Motor neuron (in vitro differentiated cells): ENCODE measurements around the gene ABLIM2. TPM values are rescaled to one million over a fixed set of nuclear protein-coding genes. Genes with fewer than 3 reads are reported as not detected.
A peak's percentile ranks its signal among the peaks of the same experiment; 100 is the strongest.
"Not testable (repeated sequence)": the region's sequence is repeated elsewhere in the genome, so short reads cannot be mapped to it uniquely, and the experiment has no call there.

Source experiments
- ATAC-seq, 8 experiments: fragments of 200-7000 bp; cut with Tn5 transposase; replicated peaks in 6 of 8; 2 replicates each; pipeline ENCODE4 v1.8.0; 2021; ENCODE audit warnings: mild to moderate bottlenecking in 8 of 8, moderate library complexity in 8 of 8
- H3K27ac ChIP-seq, 2 donors: fragments of 250-450 bp; sonication (Bioruptor Pico); 2 replicates each; pipeline ENCODE4 v1.9.0; 2021; ENCODE audit warnings: antibody characterized with exemption in 2 of 2, mild to moderate bottlenecking in 2 of 2, moderate library complexity in 1 of 2
- H3K4me1 ChIP-seq, 2 donors: fragments of 250-450 bp; sonication (Bioruptor Pico); replicated peaks in 1 of 2; 2 replicates each; pipeline ENCODE4 v1.6.1; 2021; ENCODE audit warnings: antibody characterized with exemption in 2 of 2, mild to moderate bottlenecking in 2 of 2, moderate library complexity in 1 of 2
- H3K4me3 ChIP-seq, 5 donors: fragments of 250-450 bp; sonication (Bioruptor Pico); 2 replicates each; pipeline ENCODE4 v1.9.0; 2021; ENCODE audit warnings: antibody characterized with exemption in 5 of 5, mild to moderate bottlenecking in 5 of 5, moderate library complexity in 4 of 5
- WGBS, 10 experiments: fragments of 450-650 bp; shearing (Covaris generic); methylation state at CpG; one replicate each; pipeline ENCODE4 v1.0.0; 2022; 5-methylcytosine and 5-hydroxymethylcytosine counted together
- in situ Hi-C, 9 experiments: fragments of 400-800 bp; cut with MboI; loops; one replicate each; pipeline ENCODE4 v1.15.0; 2021; ENCODE audit warnings: low sequenced_read_pairs in 9 of 9, low pct_unique_long_range_greater_than_20kb in 2 of 9; ENCODE audit not compliant: unreplicated experiment in 9 of 9
- total RNA-seq, 8 experiments: library from RNA; unstranded; fragments of 300-600 nt; gene quantifications; 2 replicates each; pipeline versions ENCODE4 v1.2.3 to v1.2.4, GENCODE V29; 2022

The ABLIM2 gene
- total RNA-seq, 8 experiments from 2014 or later: 0.58 to 18.7 (median 6.5) TPM

DNA sequence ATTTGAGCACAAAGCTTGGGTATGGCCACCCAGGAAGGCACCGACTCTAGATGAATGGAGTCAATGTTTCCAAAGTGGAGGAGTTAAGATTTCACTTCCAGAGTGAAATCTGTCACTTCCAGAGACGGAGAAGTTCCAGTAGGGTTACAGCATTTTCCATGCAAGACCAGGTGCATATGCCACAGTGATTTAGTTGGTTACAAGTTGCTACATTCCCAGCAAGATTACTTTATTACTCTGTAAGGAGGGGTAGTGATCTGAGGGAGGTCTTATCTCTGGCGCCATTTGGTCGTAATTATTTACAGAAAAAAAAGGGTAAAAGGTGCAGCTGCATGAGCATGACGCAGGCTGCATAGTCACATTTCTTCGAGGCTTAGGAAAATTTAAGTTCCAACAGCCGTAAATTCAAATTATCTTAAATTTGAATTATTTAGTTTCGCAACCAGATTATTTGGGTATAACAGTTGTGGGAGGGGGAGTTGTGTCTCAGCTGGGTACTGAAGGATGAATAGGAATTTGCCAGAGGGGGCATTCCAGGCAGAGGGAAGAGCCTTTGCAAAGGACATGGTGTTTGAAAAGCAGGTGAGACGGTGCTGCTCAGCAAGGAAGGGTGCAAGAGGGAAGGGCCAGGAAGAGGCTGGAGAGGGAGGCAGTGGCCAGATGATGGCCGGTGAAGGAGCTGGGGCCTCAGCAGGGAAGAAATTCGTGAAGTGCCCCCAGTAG lies 201.5 kb downstream of the ABLIM2 start:
- Histone ChIP-seq H3K4me1 (peaks cover 23 to 24% of the 10 kb centered on the region in 2 donors), H3K4me3 (no peak overlapping the region), H3K27ac (no peak overlapping the region)
- in situ Hi-C loops: no loop called here
- WGBS, 10 experiments: 32 to 89% (median 80%) methylated on average over 1 to 11 of the region's 11 CpGs
- peak in 1 of 8 experiments; percentile 18 for ATAC-seq

DNA sequence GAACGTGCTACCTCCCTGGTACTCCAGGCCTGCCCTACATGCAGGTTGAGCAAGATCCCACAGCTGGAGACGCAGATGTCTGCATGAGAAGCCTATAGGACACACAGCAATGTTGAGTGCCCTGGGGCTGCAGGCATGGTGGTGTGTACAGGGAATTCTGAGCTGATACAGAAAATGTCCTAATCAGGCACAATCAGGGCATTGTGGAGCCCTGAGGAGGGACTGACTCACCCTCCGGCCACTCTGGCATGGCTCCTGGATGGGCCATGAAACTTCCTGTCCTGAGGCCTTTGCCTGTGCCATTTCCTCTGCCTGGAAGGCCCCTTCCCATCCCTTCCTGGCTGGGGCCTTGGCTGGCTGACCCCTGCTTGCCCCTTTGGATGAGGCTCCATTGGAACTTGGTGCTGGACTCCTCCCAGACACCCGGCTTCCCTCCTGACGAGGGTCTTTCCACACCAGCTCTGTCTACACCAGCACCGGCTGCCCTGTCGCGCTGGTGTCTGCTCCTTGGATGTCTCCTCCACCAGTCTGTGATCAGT lies 202.3 kb downstream of the ABLIM2 start:
- H3K27ac ChIP-seq: no peak overlapping the region
- in situ Hi-C loops: no loop called here
- H3K4me3 ChIP-seq: no peak overlapping the region
- peaks cover 19 to 21% of the 10 kb centered on the region in 2 donors for H3K4me1 ChIP-seq
- peak in 2 of 8 experiments; percentile 8 to 42 for ATAC-seq
- WGBS, 10 experiments: 85 to 100% (median 90%) methylated on average over 1 to 8 of the region's 8 CpGs; no CpG with 5 or more reads in 4 of the 10 experiments

GRCh38 chr4:7955393-7955792 lies 203.2 kb downstream of the ABLIM2 start:
- 64 to 100% (median 84%) methylated on average over 1 to 4 of the region's 4 CpGs; no CpG with 5 or more reads in 4 of the 10 experiments for WGBS, 10 experiments
- H3K4me3 ChIP-seq: no peak overlapping the region
- ATAC-seq: no peak
- in situ Hi-C loops: no loop called here
- peaks cover 10 to 11% of the 10 kb centered on the region in 2 donors for H3K4me1 ChIP-seq
- H3K27ac ChIP-seq: no peak overlapping the region

- no peak overlapping the region for H3K4me3 ChIP-seq
- no peaks in the 10 kb centered on the region for H3K4me1 ChIP-seq
- ATAC-seq: no peak
- no peak overlapping the region for H3K27ac ChIP-seq
- WGBS, 10 experiments: 45 to 100% (median 93%) methylated on average over 2 to 8 of the region's 9 CpGs; no CpG with 5 or more reads in 2 of the 10 experiments
- in situ Hi-C loops: no loop called here
Observed at GRCh38 chr4:7952615-7953014, 206.0 kb downstream of the ABLIM2 start.

- H3K27ac ChIP-seq: no peak overlapping the region
- 65 to 100% (median 85%) methylated on average over 1 to 4 of the region's 18 CpGs; no CpG with 5 or more reads in 4 of the 10 experiments for WGBS, 10 experiments
- no peaks in the 10 kb centered on the region for H3K4me1 ChIP-seq
- no peak overlapping the region for H3K4me3 ChIP-seq
- ATAC-seq: no peak
- in situ Hi-C loops: no loop called here
Observed at GRCh38 chr4:7950301-7951092, 208.1 kb downstream of the ABLIM2 start.

- in situ Hi-C loops: loop anchor here in 1 of 9 experiments (25.0 kb wide), 1 partner anchor 137 kb away; no protein-coding TSS in a partner anchor
- H3K27ac ChIP-seq: no peak overlapping the region
- ATAC-seq: no peak
- no peaks in the 10 kb centered on the region for H3K4me1 ChIP-seq
- no peak overlapping the region for H3K4me3 ChIP-seq
- 50 to 80% (median 57%) methylated on average over 1 to 2 of the region's 4 CpGs; no CpG with 5 or more reads in 7 of the 10 experiments for WGBS, 10 experiments
Observed at GRCh38 chr4:7949759-7950158, 208.9 kb downstream of the ABLIM2 start.

- no peak for ATAC-seq
Observed at GRCh38 chr4:7947927-7948326, 210.7 kb downstream of the ABLIM2 start.

GRCh38 chr4:7945709-7946380 lies 212.8 kb downstream of the ABLIM2 start:
- 50 to 100% (median 85%) methylated on average over 2 to 13 of the region's 14 CpGs for WGBS, 10 experiments
- in situ Hi-C loops: loop anchor here in 1 of 9 experiments (25.0 kb wide), 1 partner anchor 134 kb away; no protein-coding TSS in a partner anchor

More at GRCh38 chr4:7947927-7948326, 210.7 kb downstream of the ABLIM2 start:
- in situ Hi-C loops: loop anchor here in 1 of 9 experiments (25.0 kb wide), 1 partner anchor 136 kb away; no protein-coding TSS in a partner anchor
- Histone ChIP-seq H3K4me3 (no peak overlapping the region), H3K4me1 (no peaks in the 10 kb centered on the region), H3K27ac (no peak overlapping the region)
- WGBS, 10 experiments: 52 to 100% (median 82%) methylated on average over 2 to 4 of the region's 4 CpGs; no CpG with 5 or more reads in 2 of the 10 experiments

DNA sequence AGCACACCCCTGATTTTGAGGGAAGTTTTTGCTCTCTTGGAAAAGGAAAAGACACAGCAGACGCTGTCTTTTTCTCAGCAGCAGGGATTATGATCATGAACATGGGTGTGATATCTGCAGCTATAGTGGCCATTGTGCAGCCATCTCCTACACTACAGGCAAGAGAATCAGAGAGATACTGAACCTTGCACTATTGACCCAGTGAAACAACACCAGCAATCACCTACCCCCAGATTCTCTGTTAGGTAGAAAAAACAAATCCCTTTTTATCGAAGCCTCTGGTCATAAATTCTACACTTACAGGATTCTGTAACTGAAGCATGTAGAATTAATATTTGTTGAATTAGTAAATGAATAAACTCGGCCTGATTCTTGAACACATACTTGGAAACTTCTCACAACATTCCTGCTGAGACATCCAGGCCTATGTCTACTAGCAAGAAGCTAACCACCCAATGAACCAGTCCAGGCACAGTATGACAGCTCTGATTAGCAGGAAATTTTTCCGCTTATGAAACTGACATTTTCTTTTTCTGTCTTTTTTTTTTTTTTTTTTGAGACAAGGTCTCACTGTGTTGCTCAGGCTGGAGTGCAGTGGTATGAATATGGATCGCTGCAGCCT lies 213.9 kb downstream of the ABLIM2 start:
- H3K27ac ChIP-seq: no peak overlapping the region
- WGBS, 10 experiments: 58 to 100% (median 88%) methylated on average over 2 to 4 of the region's 5 CpGs; no CpG with 5 or more reads in 2 of the 10 experiments
- peaks cover 0 to 3% of the 10 kb centered on the region in 2 donors for H3K4me1 ChIP-seq
- H3K4me3 ChIP-seq: no peak overlapping the region
- no peak for ATAC-seq
- in situ Hi-C loops: loop anchor here in 1 of 9 experiments (25.0 kb wide), 1 partner anchor 132 kb away; no protein-coding TSS in a partner anchor

More at GRCh38 chr4:7945709-7946380, 212.8 kb downstream of the ABLIM2 start:
- H3K4me3 ChIP-seq: no peak overlapping the region
- no peak for ATAC-seq
- no peak overlapping the region for H3K27ac ChIP-seq
- H3K4me1 ChIP-seq: no peaks in the 10 kb centered on the region

GRCh38 chr4:7943688-7944087 lies 214.9 kb downstream of the ABLIM2 start:
- in situ Hi-C loops: loop anchor here in 1 of 9 experiments (25.0 kb wide), 1 partner anchor 131 kb away; no protein-coding TSS in a partner anchor
- WGBS, 10 experiments: 80 to 100% (median 89%) methylated on average over 1 to 4 of the region's 4 CpGs; no CpG with 5 or more reads in 2 of the 10 experiments
- not testable (repeated sequence) for H3K4me3 ChIP-seq, H3K4me1 ChIP-seq, ATAC-seq, H3K27ac ChIP-seq

GRCh38 chr4:7943211-7943610 lies 215.4 kb downstream of the ABLIM2 start:
- Histone ChIP-seq H3K27ac (no peak overlapping the region), H3K4me3 (no peak overlapping the region), H3K4me1 (peaks cover 0 to 3% of the 10 kb centered on the region in 2 donors)
- in situ Hi-C loops: loop anchor here in 1 of 9 experiments (25.0 kb wide), 1 partner anchor 131 kb away; no protein-coding TSS in a partner anchor
- WGBS, 10 experiments: 60 to 94% (median 83%) methylated on average over 1 to 7 of the region's 8 CpGs; no CpG with 5 or more reads in 3 of the 10 experiments
- ATAC-seq: no peak
